ENCODE data around the gene TMEM143.

Gene TMEM143

DNA sequence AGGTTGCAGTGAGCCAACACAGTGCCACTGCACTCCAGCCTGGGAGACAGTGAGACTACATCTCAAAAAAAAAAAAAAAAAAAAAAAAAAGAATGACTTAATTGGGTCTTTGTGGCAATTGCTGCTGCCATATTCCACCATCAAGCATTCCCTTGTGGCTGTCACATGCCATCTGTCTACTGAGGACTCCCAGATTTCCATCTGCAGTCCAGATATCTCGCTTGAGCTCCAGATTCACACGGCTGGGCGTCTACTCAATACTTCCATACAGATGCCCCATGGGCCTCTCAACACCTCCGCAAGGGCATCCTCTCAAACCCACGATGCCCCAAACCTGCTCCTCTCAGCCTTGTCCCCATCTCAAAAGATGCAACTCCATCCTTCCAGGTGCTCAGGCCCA is 12.9 kb downstream of the TMEM143 start:
- peaks cover 6 to 10% of the 10 kb centered on the region in 2 donors for H3K4me1 ChIP-seq (ENCODE audit: control insufficient read depth in 2 of 2, insufficient read depth in 1 of 2, low read depth in 1 of 2, low read length in 2 of 2)
- H3K4me2 ChIP-seq (ENCODE audit: insufficient read depth, low read length, poor library complexity, severe bottlenecking), result no peak overlapping the region
- H2BK15ac ChIP-seq (ENCODE audit: low read length), result no peak overlapping the region
- no peak overlapping the region for H2AK5ac ChIP-seq (ENCODE audit: low read depth, low read length)
- H3K4ac ChIP-seq (ENCODE audit: low read length), result no peak overlapping the region
- no peak overlapping the region for H2BK5ac ChIP-seq (ENCODE audit: low read length)
- peak overlapping the region; percentile 52 for H3K23ac ChIP-seq (ENCODE audit: low read depth, low read length, poor library complexity)
- no peak overlapping the region for H3K9ac ChIP-seq (ENCODE audit: low read depth, low read length, poor library complexity)
- H4K91ac ChIP-seq (ENCODE audit: low read depth, low read length, poor library complexity), result no peak overlapping the region
- H3K27ac ChIP-seq (replicated peaks; ENCODE audit: low read length), result no peak overlapping the region
- no peak overlapping the region for H2BK120ac ChIP-seq (ENCODE audit: low read depth, low read length)
- H3K9me3 ChIP-seq (replicated peaks in 1 of 2; ENCODE audit: control insufficient read depth in 2 of 2, insufficient read depth in 1 of 2, low read depth in 1 of 2, low read length in 2 of 2), result peaks cover 0 to 2% of the 10 kb centered on the region in 2 donors
- WGBS, 2 donors (ENCODE audit: extremely low coverage in 2 of 2, insufficient read length in 2 of 2, insufficient replicate concordance in 1 of 2), result no CpG with 5 or more reads among the region's 5 CpGs
- no peaks in the 10 kb centered on the region for H3K79me1 ChIP-seq (ENCODE audit: low read depth, low read length)
- no peaks in the 10 kb centered on the region for H3K36me3 ChIP-seq (replicated peaks in 1 of 2; ENCODE audit: control insufficient read depth in 2 of 2, insufficient read depth in 2 of 2, low read length in 2 of 2)
- H3K4me3 ChIP-seq (ENCODE audit: low read length in 2 of 2), result no peak overlapping the region
- H3K27me3 ChIP-seq (ENCODE audit: control insufficient read depth in 3 of 3, insufficient read depth in 3 of 3, low read depth in 1 of 3, low read length in 3 of 3), result peaks cover 0 to 32% (median 2%) of the 10 kb centered on the region in 3 experiments
- H2BK12ac ChIP-seq (ENCODE audit: low read length), result no peak overlapping the region
- H4K8ac ChIP-seq (ENCODE audit: low read depth, low read length), result no peak overlapping the region
- no peak for DNase-seq (ENCODE audit: low spot score)
- H3K14ac ChIP-seq (ENCODE audit: low read length), result no peak overlapping the region
- H2AFZ ChIP-seq (ENCODE audit: low read length), result no peak overlapping the region
- H3K18ac ChIP-seq (ENCODE audit: low read length), result no peak overlapping the region

DNA sequence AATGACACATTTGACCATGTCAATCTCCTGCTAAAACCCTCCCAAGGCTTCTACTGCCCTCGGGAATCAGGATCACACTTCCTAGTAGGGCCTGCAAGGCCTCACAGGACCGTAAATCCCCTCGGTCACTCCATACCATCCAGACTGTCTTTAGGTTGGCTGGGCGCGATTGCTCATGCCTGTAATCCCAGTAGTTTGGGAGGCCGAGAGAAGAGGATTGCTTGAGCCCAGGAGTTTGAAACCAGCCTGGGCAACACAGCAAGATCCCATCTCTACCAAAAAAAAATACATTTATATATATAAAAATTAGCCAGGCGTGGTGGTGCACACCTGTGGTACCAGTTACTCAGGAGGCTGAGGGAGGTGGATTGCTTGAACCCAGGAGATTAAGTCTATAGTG is 15.0 kb downstream of the TMEM143 start:
- Histone ChIP-seq H3K36me3 (replicated peaks in 1 of 2; ENCODE audit: control insufficient read depth in 2 of 2, insufficient read depth in 2 of 2, low read length in 2 of 2) (no peaks in the 10 kb centered on the region), H2BK5ac (ENCODE audit: low read length) (no peak overlapping the region), H4K91ac (ENCODE audit: low read depth, low read length, poor library complexity) (no peak overlapping the region), H3K27me3 (ENCODE audit: control insufficient read depth in 3 of 3, insufficient read depth in 3 of 3, low read depth in 1 of 3, low read length in 3 of 3) (peaks cover 0 to 27% (median 2%) of the 10 kb centered on the region in 3 experiments), H4K8ac (ENCODE audit: low read depth, low read length) (no peak overlapping the region), H3K14ac (ENCODE audit: low read length) (no peak overlapping the region), H3K9me3 (replicated peaks in 1 of 2; ENCODE audit: control insufficient read depth in 2 of 2, insufficient read depth in 1 of 2, low read depth in 1 of 2, low read length in 2 of 2) (peaks cover 0 to 2% of the 10 kb centered on the region in 2 donors), H3K18ac (ENCODE audit: low read length) (no peak overlapping the region), H3K27ac (replicated peaks; ENCODE audit: low read length) (no peak overlapping the region), H3K4me3 (ENCODE audit: low read length in 2 of 2) (no peak overlapping the region), H2BK120ac (ENCODE audit: low read depth, low read length) (no peak overlapping the region), H2BK12ac (ENCODE audit: low read length) (no peak overlapping the region), H2AK5ac (ENCODE audit: low read depth, low read length) (no peak overlapping the region), H3K4me1 (ENCODE audit: control insufficient read depth in 2 of 2, insufficient read depth in 1 of 2, low read depth in 1 of 2, low read length in 2 of 2) (peaks cover 0 to 1% of the 10 kb centered on the region in 2 donors), H3K4me2 (ENCODE audit: insufficient read depth, low read length, poor library complexity, severe bottlenecking) (no peak overlapping the region), H2AFZ (ENCODE audit: low read length) (no peak overlapping the region), H2BK15ac (ENCODE audit: low read length) (no peak overlapping the region), H3K9ac (ENCODE audit: low read depth, low read length, poor library complexity) (no peak overlapping the region), H3K4ac (ENCODE audit: low read length) (no peak overlapping the region), H3K23ac (ENCODE audit: low read depth, low read length, poor library complexity) (no peak overlapping the region), H3K79me1 (ENCODE audit: low read depth, low read length) (no peaks in the 10 kb centered on the region)
- no peak for DNase-seq (ENCODE audit: low spot score)
- no CpG with 5 or more reads among the region's 7 CpGs for WGBS, 2 donors (ENCODE audit: extremely low coverage in 2 of 2, insufficient read length in 2 of 2, insufficient replicate concordance in 1 of 2)

DNA sequence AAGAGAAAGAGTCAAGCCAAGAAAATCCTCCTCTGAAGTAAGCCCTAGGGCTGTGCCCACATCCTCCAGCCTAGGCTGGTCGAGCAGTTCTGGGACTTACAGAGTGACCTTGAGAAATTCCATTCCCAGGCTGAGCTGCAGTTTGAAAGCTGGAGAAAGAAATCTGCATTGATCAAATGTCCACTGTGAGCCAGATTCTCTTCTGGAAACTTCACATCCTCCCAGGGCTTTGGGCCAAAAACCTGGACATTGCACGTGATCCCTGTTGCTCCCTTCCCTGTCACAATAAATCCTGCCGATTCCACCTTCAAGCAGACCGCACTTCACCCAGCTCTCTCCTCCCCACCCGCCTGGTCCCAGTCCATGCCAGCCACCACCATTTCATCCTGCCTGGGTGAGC is 15.7 kb downstream of the TMEM143 start:
- Histone ChIP-seq H3K4me3 (ENCODE audit: low read length in 2 of 2) (no peak overlapping the region), H3K4ac (ENCODE audit: low read length) (no peak overlapping the region), H3K4me2 (ENCODE audit: insufficient read depth, low read length, poor library complexity, severe bottlenecking) (no peak overlapping the region), H2AK5ac (ENCODE audit: low read depth, low read length) (no peak overlapping the region), H3K27me3 (ENCODE audit: control insufficient read depth in 3 of 3, insufficient read depth in 3 of 3, low read depth in 1 of 3, low read length in 3 of 3) (peaks cover 0 to 23% (median 2%) of the 10 kb centered on the region in 3 experiments), H3K9ac (ENCODE audit: low read depth, low read length, poor library complexity) (no peak overlapping the region), H3K79me1 (ENCODE audit: low read depth, low read length) (no peaks in the 10 kb centered on the region), H3K4me1 (ENCODE audit: control insufficient read depth in 2 of 2, insufficient read depth in 1 of 2, low read depth in 1 of 2, low read length in 2 of 2) (peaks cover 0 to 1% of the 10 kb centered on the region in 2 donors), H2BK12ac (ENCODE audit: low read length) (no peak overlapping the region), H4K91ac (ENCODE audit: low read depth, low read length, poor library complexity) (no peak overlapping the region), H3K36me3 (replicated peaks in 1 of 2; ENCODE audit: control insufficient read depth in 2 of 2, insufficient read depth in 2 of 2, low read length in 2 of 2) (no peaks in the 10 kb centered on the region), H4K8ac (ENCODE audit: low read depth, low read length) (no peak overlapping the region), H2BK120ac (ENCODE audit: low read depth, low read length) (no peak overlapping the region), H3K23ac (ENCODE audit: low read depth, low read length, poor library complexity) (no peak overlapping the region), H3K27ac (replicated peaks; ENCODE audit: low read length) (no peak overlapping the region), H3K18ac (ENCODE audit: low read length) (no peak overlapping the region), H2BK15ac (ENCODE audit: low read length) (no peak overlapping the region), H3K14ac (ENCODE audit: low read length) (no peak overlapping the region), H2BK5ac (ENCODE audit: low read length) (no peak overlapping the region), H3K9me3 (replicated peaks in 1 of 2; ENCODE audit: control insufficient read depth in 2 of 2, insufficient read depth in 1 of 2, low read depth in 1 of 2, low read length in 2 of 2) (peaks cover 0 to 2% of the 10 kb centered on the region in 2 donors), H2AFZ (ENCODE audit: low read length) (no peak overlapping the region)
- DNase-seq (ENCODE audit: low spot score), result no peak
- no CpG with 5 or more reads among the region's 5 CpGs for WGBS, 2 donors (ENCODE audit: extremely low coverage in 2 of 2, insufficient read length in 2 of 2, insufficient replicate concordance in 1 of 2)

DNA sequence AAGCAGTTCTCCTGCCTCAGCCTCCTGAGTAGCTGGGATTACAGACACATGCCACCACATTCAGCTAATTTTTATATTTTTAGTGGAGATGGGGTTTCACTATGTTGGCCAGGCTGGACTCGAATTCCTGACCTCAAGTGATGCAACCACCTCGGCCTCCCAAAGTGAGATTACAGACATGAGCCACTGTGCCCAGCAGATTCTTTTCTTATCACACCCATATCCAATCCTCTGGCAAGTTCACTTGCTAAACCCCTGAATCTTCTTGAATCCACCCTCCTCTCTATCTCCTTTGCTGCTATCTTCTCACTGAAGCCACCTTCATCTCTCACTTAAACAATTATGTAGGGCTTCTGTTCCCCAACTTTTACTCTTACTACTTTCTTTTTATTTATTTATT is 17.5 kb downstream of the TMEM143 start:
- Histone ChIP-seq H3K23ac (ENCODE audit: low read depth, low read length, poor library complexity) (no peak overlapping the region), H3K79me1 (ENCODE audit: low read depth, low read length) (no peaks in the 10 kb centered on the region), H3K27me3 (ENCODE audit: control insufficient read depth in 3 of 3, insufficient read depth in 3 of 3, low read depth in 1 of 3, low read length in 3 of 3) (peaks cover 0 to 20% (median 2%) of the 10 kb centered on the region in 3 experiments), H3K4me3 (ENCODE audit: low read length in 2 of 2) (no peak overlapping the region), H4K8ac (ENCODE audit: low read depth, low read length) (no peak overlapping the region), H3K27ac (replicated peaks; ENCODE audit: low read length) (no peak overlapping the region), H3K9ac (ENCODE audit: low read depth, low read length, poor library complexity) (no peak overlapping the region), H3K14ac (ENCODE audit: low read length) (no peak overlapping the region), H2AK5ac (ENCODE audit: low read depth, low read length) (no peak overlapping the region), H2BK5ac (ENCODE audit: low read length) (no peak overlapping the region), H2BK12ac (ENCODE audit: low read length) (no peak overlapping the region), H3K9me3 (replicated peaks in 1 of 2; ENCODE audit: control insufficient read depth in 2 of 2, insufficient read depth in 1 of 2, low read depth in 1 of 2, low read length in 2 of 2) (no peaks in the 10 kb centered on the region), H4K91ac (ENCODE audit: low read depth, low read length, poor library complexity) (no peak overlapping the region), H2BK15ac (ENCODE audit: low read length) (no peak overlapping the region), H2BK120ac (ENCODE audit: low read depth, low read length) (no peak overlapping the region), H3K18ac (ENCODE audit: low read length) (no peak overlapping the region), H2AFZ (ENCODE audit: low read length) (no peak overlapping the region), H3K4ac (ENCODE audit: low read length) (no peak overlapping the region), H3K4me1 (ENCODE audit: control insufficient read depth in 2 of 2, insufficient read depth in 1 of 2, low read depth in 1 of 2, low read length in 2 of 2) (no peaks in the 10 kb centered on the region), H3K4me2 (ENCODE audit: insufficient read depth, low read length, poor library complexity, severe bottlenecking) (no peak overlapping the region), H3K36me3 (replicated peaks in 1 of 2; ENCODE audit: control insufficient read depth in 2 of 2, insufficient read depth in 2 of 2, low read length in 2 of 2) (no peaks in the 10 kb centered on the region)
- DNase-seq (ENCODE audit: low spot score), result no peak
- WGBS, 2 donors (ENCODE audit: extremely low coverage in 2 of 2, insufficient read length in 2 of 2, insufficient replicate concordance in 1 of 2), result no CpG with 5 or more reads among the region's 2 CpGs
